GM18499 (cell line): ENCODE measurements around the gene CBARP.

Experiments used
- ATAC-seq: cut with Tn5 transposase; IDR thresholded peaks from one replicate; pipeline ENCODE4 v1.9.1; 2021; ENCODE audit warnings: moderate number of reproducible peaks; ENCODE audit not compliant: insufficient read depth, unreplicated experiment

Gene CBARP

GRCh38 chr19:1243768-1244692 lies 6.2 kb upstream of the CBARP start:
- no peak for ATAC-seq

GRCh38 chr19:1241417-1242095 lies 3.8 kb upstream of the CBARP start, which contains the start of gene ATP5F1D:
Gene ATP5F1D (plus strand): TSS chr19:1241751. CDS start chr19:1241851, 100 bp downstream.
- no peak for ATAC-seq

GRCh38 chr19:1240925-1241324 lies 3.1 kb upstream of the CBARP start:
- no peak for ATAC-seq

- ATAC-seq = no peak
Measured at GRCh38 chr19:1239796-1240737, 2.3 kb upstream of the CBARP start.

- no peak for ATAC-seq
Measured at GRCh38 chr19:1239420-1239795, 1.6 kb upstream of the CBARP start.

- no peak for ATAC-seq
Measured at GRCh38 chr19:1238369-1239303, 831 bp upstream of the CBARP start.

GRCh38 chr19:1237027-1237659 lies 662 bp downstream of the CBARP start:
- no peak for ATAC-seq

- ATAC-seq = no peak
Measured at GRCh38 chr19:1236576-1236975, 1.2 kb downstream of the CBARP start.

GRCh38 chr19:1235625-1236538 lies 1.9 kb downstream of the CBARP start:
- ATAC-seq = no peak

GRCh38 chr19:1234955-1235380 lies 2.8 kb downstream of the CBARP start:
- no peak for ATAC-seq

GRCh38 chr19:1234051-1234954 lies 3.5 kb downstream of the CBARP start:
- no peak for ATAC-seq

- ATAC-seq = no peak
Measured at GRCh38 chr19:1233115-1233667, 4.6 kb downstream of the CBARP start.

- ATAC-seq = no peak
Measured at GRCh38 chr19:1232652-1233072, 5.1 kb downstream of the CBARP start.

GRCh38 chr19:1231729-1232637 lies 5.8 kb downstream of the CBARP start:
- no peak for ATAC-seq

- ATAC-seq = no peak
Measured at GRCh38 chr19:1230783-1231489, 6.9 kb downstream of the CBARP start.
